Mesenchymal stem cell (in vitro differentiated cells and primary cell): Measurements from ENCODE around the gene COX14.

Source experiments
- DNase-seq: peaks from one replicate; pipeline ENCODE4 v3.0.0-alpha.2; 2013
- H2AFZ ChIP-seq: one replicate; pipeline ENCODE4 v1.6.1; 2013; ENCODE audit warnings: low read depth, mild to moderate bottlenecking, control low read depth, inconsistent platforms, low read length, moderate library complexity
- H2AK5ac ChIP-seq: 2 replicates; pipeline ENCODE4 v1.6.1; 2013; ENCODE audit warnings: low read length, moderate library complexity, mild to moderate bottlenecking, inconsistent platforms; ENCODE audit not compliant: severe bottlenecking
- H2BK120ac ChIP-seq: one replicate; pipeline ENCODE4 v1.6.1; 2013; ENCODE audit warnings: low read depth, mild to moderate bottlenecking, inconsistent platforms, low read length, moderate library complexity
- H2BK12ac ChIP-seq, 2 experiments: one replicate each; pipeline ENCODE4 v1.6.1; 2013; ENCODE audit warnings: inconsistent platforms in 2 of 2, low read length in 2 of 2, mild to moderate bottlenecking in 2 of 2, moderate library complexity in 2 of 2, control low read depth in 1 of 2
- H2BK15ac ChIP-seq: one replicate; pipeline ENCODE4 v1.6.1; 2013; ENCODE audit warnings: mild to moderate bottlenecking, low read depth, inconsistent platforms; ENCODE audit not compliant: poor library complexity, severe bottlenecking
- H2BK5ac ChIP-seq: 2 replicates; pipeline ENCODE4 v1.6.1; 2013; ENCODE audit warnings: low read depth, mild to moderate bottlenecking, low read length, control low read depth, inconsistent platforms; ENCODE audit not compliant: poor library complexity, severe bottlenecking
- H3K14ac ChIP-seq, 2 experiments: one replicate each; pipeline ENCODE4 v1.6.1; 2013; ENCODE audit warnings: inconsistent platforms in 2 of 2, low read length in 2 of 2, control low read depth in 1 of 2, mild to moderate bottlenecking in 1 of 2, moderate library complexity in 1 of 2
- H3K18ac ChIP-seq, 2 experiments: one replicate each; pipeline ENCODE4 v1.6.1; 2013; ENCODE audit warnings: inconsistent platforms in 2 of 2, low read length in 2 of 2, control low read depth in 1 of 2, low read depth in 1 of 2, mild to moderate bottlenecking in 1 of 2
- H3K23ac ChIP-seq, 2 experiments: one replicate each; pipeline ENCODE4 v1.6.1; 2013; ENCODE audit warnings: inconsistent platforms in 2 of 2, low read length in 2 of 2, mild to moderate bottlenecking in 2 of 2, moderate library complexity in 2 of 2, control low read depth in 1 of 2
- H3K27ac ChIP-seq: 2 replicates; pipeline ENCODE4 v1.5.1; 2013; ENCODE audit warnings: mild to moderate bottlenecking, moderate library complexity, low read length, control low read depth, inconsistent platforms; ENCODE audit not compliant: poor library complexity, severe bottlenecking
- H3K27me3 ChIP-seq, 2 experiments: 2 replicates each; pipeline versions ENCODE4 v1.6.1 to v1.7.0; 2013; ENCODE audit warnings: low read length in 2 of 2, mild to moderate bottlenecking in 2 of 2, moderate library complexity in 2 of 2, control low read depth in 1 of 2, inconsistent platforms in 1 of 2; ENCODE audit not compliant: control insufficient read depth in 1 of 2, insufficient read depth in 1 of 2
- H3K36me3 ChIP-seq, 2 experiments: 2 replicates each; pipeline versions ENCODE4 v1.6.1 to v1.7.0; 2013; ENCODE audit warnings: low read length in 2 of 2, control low read depth in 1 of 2, inconsistent platforms in 1 of 2, low read depth in 1 of 2, mild to moderate bottlenecking in 1 of 2; ENCODE audit not compliant: insufficient read depth in 2 of 2, control insufficient read depth in 1 of 2
- H3K4ac ChIP-seq, 2 experiments: one replicate each; pipeline ENCODE4 v1.6.1; 2013; ENCODE audit warnings: inconsistent platforms in 2 of 2, low read length in 2 of 2, mild to moderate bottlenecking in 2 of 2, moderate library complexity in 2 of 2, control low read depth in 1 of 2, low read depth in 1 of 2
- H3K4me1 ChIP-seq: 2 replicates; pipeline ENCODE4 v1.6.1; 2013; ENCODE audit warnings: low read depth, low read length, control low read depth; ENCODE audit not compliant: control insufficient read depth, insufficient read depth
- H3K4me2 ChIP-seq: 2 replicates; pipeline ENCODE4 v1.6.1; 2013; ENCODE audit warnings: low read length, mild to moderate bottlenecking, inconsistent platforms; ENCODE audit not compliant: poor library complexity, severe bottlenecking
- H3K4me3 ChIP-seq, 2 experiments: 2 replicates each; pipeline versions ENCODE4 v1.5.1 to v1.7.0; 2013; ENCODE audit warnings: low read length in 2 of 2, mild to moderate bottlenecking in 2 of 2, control low read depth in 1 of 2, low read depth in 1 of 2; ENCODE audit not compliant: insufficient read depth in 1 of 2
- H3K79me1 ChIP-seq: replicated peaks from 2 replicates; pipeline ENCODE4 v1.6.1; 2013; ENCODE audit warnings: mild to moderate bottlenecking, control low read depth, low read length, inconsistent platforms; ENCODE audit not compliant: poor library complexity, severe bottlenecking
- H3K9ac ChIP-seq: 2 replicates; pipeline ENCODE4 v1.7.0; 2013; ENCODE audit warnings: mild to moderate bottlenecking, low read length, moderate library complexity
- H3K9me3 ChIP-seq: 2 replicates; pipeline ENCODE4 v1.7.0; 2013; ENCODE audit warnings: mild to moderate bottlenecking, low read length; ENCODE audit not compliant: control insufficient read depth
- H4K8ac ChIP-seq: one replicate; pipeline ENCODE4 v1.6.1; 2013; ENCODE audit warnings: inconsistent platforms, mild to moderate bottlenecking, low read length, moderate library complexity
- H4K91ac ChIP-seq: one replicate; pipeline ENCODE4 v1.6.1; 2013; ENCODE audit warnings: mild to moderate bottlenecking, low read length, inconsistent platforms
- WGBS: methylation state at CpG from one replicate; pipeline ENCODE4 v1.1.7; 2013; ENCODE audit warnings: mixed read lengths; 5-methylcytosine and 5-hydroxymethylcytosine counted together

Gene COX14

DNA sequence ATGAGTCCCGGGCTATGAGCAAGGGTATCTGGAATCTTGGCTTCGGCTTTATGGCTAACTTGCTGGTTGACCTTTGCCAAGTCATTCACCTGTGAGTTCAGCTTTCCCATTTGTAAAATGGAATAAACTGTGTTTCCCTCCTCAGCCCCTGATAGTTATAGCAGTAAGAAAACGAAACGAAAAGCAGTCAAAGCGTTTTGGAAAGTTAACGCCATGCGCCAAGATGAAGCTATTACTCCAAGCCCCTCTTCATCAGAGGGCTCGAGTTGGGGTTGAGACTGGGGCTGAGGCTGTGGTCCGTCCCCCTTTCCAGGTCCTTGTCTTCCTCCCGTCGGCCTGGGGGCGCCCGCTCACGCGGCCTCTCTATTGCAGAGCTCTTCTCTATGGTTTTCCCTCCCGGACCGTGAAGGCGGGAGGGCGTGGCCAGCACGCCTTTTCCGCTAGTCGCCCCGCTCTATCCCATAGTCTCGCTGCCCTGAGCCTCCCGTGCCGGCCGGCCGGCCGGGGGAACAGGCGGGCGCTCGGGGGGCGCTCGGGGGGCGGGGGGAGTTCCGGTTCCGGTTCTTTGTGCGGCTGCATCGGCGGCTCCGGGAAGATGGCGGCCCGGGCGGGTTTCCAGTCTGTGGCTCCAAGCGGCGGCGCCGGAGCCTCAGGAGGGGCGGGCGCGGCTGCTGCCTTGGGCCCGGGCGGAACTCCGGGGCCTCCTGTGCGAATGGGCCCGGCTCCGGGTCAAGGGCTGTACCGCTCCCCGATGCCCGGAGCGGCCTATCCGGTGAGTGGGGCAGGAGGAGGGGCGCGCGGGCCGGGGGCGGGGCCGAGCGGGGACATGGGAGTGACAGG lies 27.0 kb upstream of the COX14 start, which contains the start of gene SMARCD1:
Gene SMARCD1 (plus strand): TSS at position 568 of the 840 bp plus-strand sequence. CDS start 28 bp downstream, at position 596.
- peak within 1 kb of the TSS; percentile 97 for H4K8ac ChIP-seq
- no peaks in the 10 kb centered on the region for H3K9me3 ChIP-seq
- H2AFZ ChIP-seq: no peak within 1 kb of the TSS
- H3K14ac ChIP-seq: no peak within 1 kb of the TSS
- H3K27me3 ChIP-seq: no peaks in the 10 kb centered on the region
- H3K4ac ChIP-seq: peak within 1 kb of the TSS; percentile 70 to 89
- WGBS: 2% methylated on average over 48 of the region's 69 CpGs
- peak within 1 kb of the TSS; percentile 23 to 70 for H3K18ac ChIP-seq
- peak within 1 kb of the TSS; percentile 77 to 99 for H3K4me3 ChIP-seq
- H3K23ac ChIP-seq: no peak within 1 kb of the TSS
- H4K91ac ChIP-seq: no peak within 1 kb of the TSS
- peak within 1 kb of the TSS; percentile 75 for H3K4me2 ChIP-seq
- peak within 1 kb of the TSS; percentile 98 for H3K9ac ChIP-seq
- peaks cover 22 to 28% of the 10 kb centered on the region in 2 experiments for H3K36me3 ChIP-seq
- H2BK12ac ChIP-seq: no peak within 1 kb of the TSS
- H3K27ac ChIP-seq: peak within 1 kb of the TSS; percentile 85
- H3K79me1 ChIP-seq: peaks cover 11% of the 10 kb centered on the region
- peak within 1 kb of the TSS; percentile 70 for H2AK5ac ChIP-seq
- DNase-seq: peak; percentile 90
- H2BK5ac ChIP-seq: no peak within 1 kb of the TSS
- H3K4me1 ChIP-seq: peaks cover 11% of the 10 kb centered on the region
- H2BK120ac ChIP-seq: peak within 1 kb of the TSS; percentile 69
- H2BK15ac ChIP-seq: peak within 1 kb of the TSS; percentile 50

DNA sequence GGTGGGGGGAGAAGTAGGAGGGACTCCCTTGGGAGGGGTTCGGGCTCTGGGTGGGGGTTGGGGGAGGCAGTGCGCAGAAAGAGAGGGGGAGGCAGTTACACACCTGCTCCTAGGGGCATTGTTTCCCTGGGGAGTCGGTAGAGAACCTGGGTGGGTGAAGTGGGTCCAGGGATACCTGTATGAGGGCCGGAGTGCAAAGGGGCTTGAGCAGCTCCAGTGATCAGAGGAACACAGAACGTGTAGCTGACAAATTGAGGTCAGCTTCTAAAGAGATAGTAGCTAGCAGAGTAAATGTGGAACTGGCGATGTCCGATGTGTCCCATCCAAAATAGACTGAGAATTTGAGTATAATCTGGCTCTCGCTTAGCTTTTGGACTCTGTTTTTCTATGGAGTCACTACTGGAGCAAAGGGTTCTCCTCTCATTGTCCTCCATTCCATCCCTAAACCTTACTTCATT lies 26.4 kb upstream of the COX14 start:
- Histone ChIP-seq H2AFZ (no peak overlapping the region), H3K79me1 (peaks cover 16% of the 10 kb centered on the region), H3K27ac (peak overlapping the region; percentile 70), H3K4me1 (peaks cover 11% of the 10 kb centered on the region), H2AK5ac (peak overlapping the region; percentile 70), H2BK12ac (no peak overlapping the region), H3K18ac (no peak overlapping the region), H2BK15ac (no peak overlapping the region), H4K8ac (no peak overlapping the region), H3K27me3 (no peaks in the 10 kb centered on the region), H4K91ac (no peak overlapping the region), H3K14ac (no peak overlapping the region), H3K4ac (no peak overlapping the region), H3K9me3 (no peaks in the 10 kb centered on the region), H2BK5ac (no peak overlapping the region), H3K36me3 (peaks cover 28 to 34% of the 10 kb centered on the region in 2 experiments), H3K4me3 (peak overlapping the region; percentile 77 to 85), H3K9ac (peak overlapping the region; percentile 98), H3K23ac (no peak overlapping the region), H3K4me2 (peak overlapping the region; percentile 75), H2BK120ac (no peak overlapping the region)
- DNase-seq: peak; percentile 29
- 22% methylated on average over 8 of the region's 8 CpGs for WGBS

DNA sequence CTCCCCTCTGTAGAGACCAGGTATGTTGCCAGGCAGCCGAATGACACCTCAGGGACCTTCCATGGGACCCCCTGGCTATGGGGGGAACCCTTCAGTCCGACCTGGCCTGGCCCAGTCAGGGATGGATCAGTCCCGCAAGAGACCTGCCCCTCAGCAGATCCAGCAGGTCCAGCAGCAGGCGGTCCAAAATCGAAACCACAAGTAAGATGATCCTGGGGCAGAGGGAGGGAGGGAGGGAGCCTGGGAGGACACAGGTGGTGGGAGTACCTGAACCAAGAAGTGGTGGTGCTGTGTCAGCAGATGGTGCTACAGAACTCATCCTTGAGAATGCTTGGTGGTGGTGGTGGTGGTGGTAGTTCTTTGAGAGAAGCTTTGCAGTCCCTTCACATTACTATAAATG lies 25.9 kb upstream of the COX14 start:
- Histone ChIP-seq H3K14ac (no peak overlapping the region), H2BK5ac (no peak overlapping the region), H3K27ac (peak overlapping the region; percentile 70)

DNA sequence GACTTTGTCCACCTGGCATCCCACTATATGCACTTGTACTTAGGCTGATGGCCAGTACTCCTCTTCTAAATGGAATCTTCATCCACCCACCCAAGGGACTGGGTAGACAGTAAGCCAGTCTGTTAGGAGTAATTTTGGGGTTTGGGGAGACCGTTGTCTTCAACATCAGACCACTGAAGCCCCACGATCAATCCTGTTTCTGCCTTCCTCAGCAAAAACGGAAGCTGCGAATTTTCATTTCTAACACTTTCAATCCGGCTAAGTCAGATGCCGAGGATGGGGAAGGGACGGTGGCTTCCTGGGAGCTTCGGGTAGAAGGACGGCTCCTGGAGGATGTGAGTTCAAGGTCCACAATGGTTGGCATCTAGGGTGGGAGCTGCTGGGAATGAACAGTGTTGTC lies 24.9 kb upstream of the COX14 start:
- Histone ChIP-seq H2AFZ (no peak overlapping the region), H2BK5ac (no peak overlapping the region), H3K27ac (peak overlapping the region; percentile 10), H3K9ac (peak overlapping the region; percentile 98), H3K9me3 (no peaks in the 10 kb centered on the region), H3K27me3 (no peaks in the 10 kb centered on the region), H3K4me1 (peaks cover 9% of the 10 kb centered on the region), H3K4ac (no peak overlapping the region), H4K8ac (no peak overlapping the region), H3K23ac (no peak overlapping the region), H3K4me3 (no peak overlapping the region), H3K14ac (no peak overlapping the region), H4K91ac (no peak overlapping the region), H2BK15ac (no peak overlapping the region), H3K79me1 (peaks cover 18% of the 10 kb centered on the region), H2AK5ac (no peak overlapping the region), H3K18ac (no peak overlapping the region), H2BK120ac (no peak overlapping the region), H2BK12ac (no peak overlapping the region), H3K36me3 (peaks cover 35 to 47% of the 10 kb centered on the region in 2 experiments), H3K4me2 (no peak overlapping the region)
- no peak for DNase-seq
- WGBS: 97% methylated on average over 9 of the region's 9 CpGs

More for the DNA sequence above, 25.9 kb upstream of the COX14 start:
- no peak overlapping the region for H2AFZ ChIP-seq
- H3K4ac ChIP-seq: no peak overlapping the region
- WGBS: 92% methylated on average over 5 of the region's 5 CpGs
- peaks cover 29 to 37% of the 10 kb centered on the region in 2 experiments for H3K36me3 ChIP-seq
- H3K9me3 ChIP-seq: no peaks in the 10 kb centered on the region
- H2AK5ac ChIP-seq: no peak overlapping the region
- peaks cover 16% of the 10 kb centered on the region for H3K79me1 ChIP-seq
- peak overlapping the region in 1 of 2 experiments; percentile 85 for H3K4me3 ChIP-seq
- DNase-seq: no peak
- H2BK120ac ChIP-seq: no peak overlapping the region
- no peak overlapping the region for H4K91ac ChIP-seq
- no peak overlapping the region for H2BK15ac ChIP-seq
- H3K27me3 ChIP-seq: no peaks in the 10 kb centered on the region
- H3K4me1 ChIP-seq: peaks cover 9% of the 10 kb centered on the region
- peak overlapping the region; percentile 98 for H3K9ac ChIP-seq
- H3K18ac ChIP-seq: no peak overlapping the region
- H4K8ac ChIP-seq: no peak overlapping the region
- no peak overlapping the region for H3K23ac ChIP-seq
- H2BK12ac ChIP-seq: no peak overlapping the region
- H3K4me2 ChIP-seq: peak overlapping the region; percentile 75
